Ascending aorta (tissue), 2 donors: ENCODE data around the gene TOM1L2. TPM values are rescaled to one million over a fixed set of nuclear protein-coding genes. Genes with fewer than 3 reads are reported as not detected.
A peak's percentile ranks its signal among the peaks of the same experiment; 100 is the strongest.

Experiments used
- DNase-seq, 2 donors: peaks; one replicate each; pipeline ENCODE4 v3.0.0-alpha.2; 2019; ENCODE audit warnings: low spot score in 2 of 2
- H3K27ac ChIP-seq, 2 donors: fragments of 200-600 bp; sonication (generic); one replicate each; pipeline ENCODE4 v1.5.1; 2016 to 2017; ENCODE audit warnings: mild to moderate bottlenecking in 1 of 2
- H3K27me3 ChIP-seq: fragments of 200-600 bp; sonication (generic); one replicate; pipeline ENCODE4 v1.5.1; 2017
- H3K36me3 ChIP-seq, 2 donors: fragments of 200-600 bp; sonication (generic); one replicate each; pipeline ENCODE4 v1.5.1; 2016
- H3K4me1 ChIP-seq, 2 donors: fragments of 200-600 bp; sonication (generic); one replicate each; pipeline ENCODE4 v1.5.1; 2016 to 2017; ENCODE audit warnings: mild to moderate bottlenecking in 1 of 2
- H3K4me3 ChIP-seq, 2 donors: fragments of 200-600 bp; sonication (generic); one replicate each; pipeline ENCODE4 v1.5.1; 2016 to 2017; ENCODE audit warnings: mild to moderate bottlenecking in 1 of 2
- H3K9me3 ChIP-seq, 2 donors: fragments of 200-600 bp; sonication (generic); one replicate each; pipeline ENCODE4 v1.5.1; 2016
- CTCF ChIP-seq, 3 experiments: fragments of 200-600 bp in 2 of 3; fragments of 450-650 bp in 1 of 3; sonication (generic) in 2 of 3; IDR thresholded peaks; one replicate each; pipeline ENCODE4 v1.5.1; 2016 to 2019; ENCODE audit warnings: antibody characterized with exemption in 3 of 3, mild to moderate bottlenecking in 1 of 3, moderate library complexity in 1 of 3
- intact Hi-C: fragments of 100-400 bp; cut with DNase I; formaldehyde crosslinking; loops from one replicate; pipeline ENCODE4 v1.15.1; 2023
- total RNA-seq: library from RNA; depleted of rRNA; stranded (reverse); fragments of >200 nt; gene quantifications from one replicate; pipeline ENCODE4 v1.1.0, GENCODE V29; 2016

The TOM1L2 gene
- total RNA-seq, 1 donor from 2014 or later = 39.0 TPM

DNA sequence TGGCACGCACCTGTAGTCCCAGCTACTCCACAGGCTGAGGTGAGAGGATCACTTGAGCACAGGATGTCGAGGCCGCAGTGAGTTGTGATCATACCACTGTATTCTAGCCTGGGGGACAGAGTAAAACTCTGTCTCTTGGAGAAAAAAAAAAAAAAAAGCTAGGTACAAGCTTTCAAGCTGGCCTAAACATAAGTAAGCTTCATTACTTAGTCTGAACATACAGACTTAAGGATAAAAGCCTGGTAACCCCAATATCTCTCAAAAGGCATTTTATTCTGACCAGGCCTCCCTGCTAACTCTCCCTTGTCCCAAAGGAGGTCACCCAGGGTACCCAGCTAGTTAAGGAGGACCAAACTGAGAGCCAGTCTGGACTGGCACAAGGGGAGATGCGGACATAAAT lies 46.2 kb downstream of the TOM1L2 start:
- DNase-seq = no peak
- intact Hi-C loops = no loop called here
- TF ChIP-seq CTCF (IDR thresholded peaks at IDR 0.05) = no peak
- peaks cover 20 to 39% of the 10 kb centered on the region in 2 donors for H3K4me1 ChIP-seq
- H3K27me3 ChIP-seq = no peaks in the 10 kb centered on the region
- H3K4me3 ChIP-seq = no peak overlapping the region
- H3K36me3 ChIP-seq = no peaks in the 10 kb centered on the region
- no peaks in the 10 kb centered on the region for H3K9me3 ChIP-seq
- no peak overlapping the region for H3K27ac ChIP-seq

DNA sequence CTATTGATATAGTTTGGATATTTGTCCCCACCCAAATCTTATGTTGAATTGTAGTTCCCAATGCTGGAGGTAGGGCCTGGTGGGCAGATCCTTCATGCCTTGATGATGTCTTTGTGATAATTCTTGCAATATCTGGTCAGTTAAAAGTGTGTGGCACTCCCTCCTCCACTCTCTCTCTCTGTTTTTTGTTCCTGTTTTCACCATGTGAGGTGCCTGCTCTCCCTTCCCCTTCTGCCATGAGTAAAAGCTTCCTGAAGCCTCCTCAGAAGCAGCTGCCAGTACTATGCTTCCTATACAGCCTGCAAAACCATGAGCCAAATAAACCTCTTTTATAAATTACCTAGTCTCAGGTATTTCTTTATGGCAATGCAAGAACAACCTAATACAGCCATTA lies 47.3 kb downstream of the TOM1L2 start:
- no peak for DNase-seq
- intact Hi-C loops = no loop called here
- Histone ChIP-seq H3K4me3 (no peak overlapping the region), H3K9me3 (no peaks in the 10 kb centered on the region), H3K36me3 (no peaks in the 10 kb centered on the region), H3K27me3 (no peaks in the 10 kb centered on the region), H3K27ac (no peak overlapping the region), H3K4me1 (peaks cover 18 to 36% of the 10 kb centered on the region in 2 donors)
- TF ChIP-seq CTCF (IDR thresholded peaks at IDR 0.05) = no peak

DNA sequence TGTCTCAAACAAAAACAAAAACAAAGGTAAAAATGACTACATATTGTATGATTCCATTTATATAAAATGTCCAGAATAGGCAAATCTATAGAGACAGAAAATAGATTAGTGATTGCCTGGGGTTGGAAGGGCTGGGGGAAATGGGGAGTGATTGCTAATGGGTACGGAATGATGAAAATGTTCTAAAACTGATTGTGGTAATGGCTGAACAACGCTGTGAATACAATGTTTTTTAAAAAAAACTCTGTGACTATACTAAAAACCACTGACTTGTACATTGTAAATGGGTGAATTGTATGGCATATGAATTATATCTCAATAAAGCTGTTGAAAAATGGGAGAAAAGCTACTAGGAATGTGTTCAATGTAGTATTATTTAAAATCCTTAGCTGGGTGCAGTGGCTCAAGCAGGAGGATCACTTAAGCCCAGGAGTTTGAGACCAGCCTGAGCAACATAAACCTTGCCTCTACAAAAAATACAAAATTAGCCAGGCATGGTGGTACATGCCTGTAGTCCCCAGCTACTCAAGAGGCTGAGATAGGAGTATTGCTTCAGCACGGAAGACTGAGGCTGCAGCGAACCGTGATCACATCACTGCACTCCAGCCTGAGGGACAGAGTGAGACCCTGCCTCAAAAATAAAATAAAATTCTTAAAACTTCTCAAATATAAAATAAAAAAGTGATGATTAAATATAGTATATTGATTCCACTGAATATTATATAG lies 47.9 kb downstream of the TOM1L2 start:
- peaks cover 12 to 33% of the 10 kb centered on the region in 2 donors for H3K4me1 ChIP-seq
- H3K4me3 ChIP-seq = no peak overlapping the region
- TF ChIP-seq CTCF (IDR thresholded peaks at IDR 0.05) = no peak
- no peak for DNase-seq
- no peak overlapping the region for H3K27ac ChIP-seq
- intact Hi-C loops = no loop called here
- no peaks in the 10 kb centered on the region for H3K9me3 ChIP-seq
- H3K27me3 ChIP-seq = no peaks in the 10 kb centered on the region
- H3K36me3 ChIP-seq = no peaks in the 10 kb centered on the region

DNA sequence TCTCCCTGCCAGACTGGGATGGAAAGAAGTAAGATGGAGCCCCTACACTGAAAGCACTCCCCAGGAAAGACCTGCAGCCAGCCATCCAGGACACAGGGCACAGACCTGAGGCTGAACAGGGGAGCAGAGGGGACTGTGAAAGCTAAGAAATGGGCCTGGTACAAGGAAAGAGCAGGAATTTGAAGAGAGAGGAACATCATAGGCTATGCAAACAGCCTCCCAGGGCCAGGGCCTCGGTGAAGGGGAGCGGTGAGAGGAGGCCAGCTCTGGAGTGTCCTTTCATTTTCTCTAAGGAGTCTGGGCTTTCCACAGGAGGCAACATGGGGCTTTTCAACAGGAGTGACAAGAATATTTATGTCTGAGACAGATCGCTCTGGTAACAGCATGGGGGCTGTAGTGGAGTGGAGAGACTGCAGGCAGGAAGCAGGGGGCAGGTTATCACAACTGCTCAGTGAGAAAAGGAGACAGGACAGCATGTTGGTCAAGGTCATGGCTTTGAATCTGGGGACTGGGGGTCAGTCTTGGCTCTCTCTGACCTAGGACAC lies 50.1 kb downstream of the TOM1L2 start:
- Histone ChIP-seq H3K27me3 (no peaks in the 10 kb centered on the region), H3K9me3 (no peaks in the 10 kb centered on the region), H3K4me1 (peaks cover 3 to 20% of the 10 kb centered on the region in 2 donors), H3K36me3 (no peaks in the 10 kb centered on the region), H3K4me3 (no peak overlapping the region), H3K27ac (peak overlapping the region; percentile 34 to 46)
- no peak for TF ChIP-seq CTCF (IDR thresholded peaks at IDR 0.05)
- intact Hi-C loops = no loop called here
- DNase-seq = no peak

DNA sequence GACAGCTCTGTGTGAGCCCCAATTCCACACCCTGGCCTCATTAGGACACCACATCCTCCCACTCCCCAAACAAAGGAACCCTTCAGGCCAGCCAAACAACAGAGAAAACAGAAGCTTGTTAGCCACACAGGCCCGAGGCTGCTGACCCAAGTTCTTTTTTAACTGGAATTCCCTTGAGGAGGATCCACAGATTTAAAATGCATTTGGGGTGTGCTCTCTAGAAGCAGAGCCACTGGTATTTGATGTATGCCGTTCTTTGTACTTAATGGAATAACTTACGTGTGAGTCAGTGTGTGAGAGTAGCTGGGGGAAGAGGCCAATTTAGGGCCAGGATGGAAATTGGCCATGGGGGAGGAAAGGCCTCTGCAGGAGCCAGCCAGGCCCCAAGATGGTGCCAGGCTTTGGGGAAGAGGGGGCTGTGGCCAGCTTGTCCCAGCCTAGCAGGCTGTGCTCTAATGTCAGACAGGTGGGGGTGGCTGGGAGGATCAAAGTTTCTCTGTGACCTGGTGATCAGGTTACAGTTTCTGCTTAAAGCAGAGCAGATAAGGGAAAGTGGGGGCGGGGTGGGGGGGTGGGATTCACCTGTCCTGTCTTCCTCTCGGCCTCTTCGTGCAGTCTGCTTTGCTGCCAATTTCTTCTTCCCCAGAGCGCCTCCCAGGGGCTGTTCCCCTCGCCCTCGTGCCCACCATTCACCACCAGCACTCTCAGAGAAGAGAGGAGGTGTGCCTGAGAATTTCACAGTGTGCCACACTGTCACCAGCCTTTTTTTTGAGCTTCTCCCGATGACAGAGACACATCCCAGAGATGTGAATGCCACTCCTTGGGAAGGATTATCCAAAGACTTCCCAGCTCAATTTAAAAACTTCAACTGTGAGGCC lies 50.8 kb downstream of the TOM1L2 start:
- DNase-seq = no peak
- Histone ChIP-seq H3K4me3 (no peak overlapping the region), H3K27ac (peak overlapping the region; percentile 34 to 46), H3K9me3 (no peaks in the 10 kb centered on the region), H3K27me3 (no peaks in the 10 kb centered on the region), H3K4me1 (peaks cover 3 to 16% of the 10 kb centered on the region in 2 donors), H3K36me3 (no peaks in the 10 kb centered on the region)
- TF ChIP-seq CTCF (IDR thresholded peaks at IDR 0.05) = no peak
- intact Hi-C loops = no loop called here
